ENCODE results near the gene CDC37L1. TPM values are rescaled to one million over a fixed set of nuclear protein-coding genes. Genes with fewer than 3 reads are reported as not detected.
"Not testable (repeated sequence)": the region's sequence is repeated elsewhere in the genome, so short reads cannot be mapped to it uniquely, and the experiment has no call there.

CDC37L1 gene
- total RNA-seq (2014; rRNA removed) = 19.1 and 19.4 TPM in 2 replicates
- 6.2 TPM for polyA plus RNA-seq (2012)

DNA sequence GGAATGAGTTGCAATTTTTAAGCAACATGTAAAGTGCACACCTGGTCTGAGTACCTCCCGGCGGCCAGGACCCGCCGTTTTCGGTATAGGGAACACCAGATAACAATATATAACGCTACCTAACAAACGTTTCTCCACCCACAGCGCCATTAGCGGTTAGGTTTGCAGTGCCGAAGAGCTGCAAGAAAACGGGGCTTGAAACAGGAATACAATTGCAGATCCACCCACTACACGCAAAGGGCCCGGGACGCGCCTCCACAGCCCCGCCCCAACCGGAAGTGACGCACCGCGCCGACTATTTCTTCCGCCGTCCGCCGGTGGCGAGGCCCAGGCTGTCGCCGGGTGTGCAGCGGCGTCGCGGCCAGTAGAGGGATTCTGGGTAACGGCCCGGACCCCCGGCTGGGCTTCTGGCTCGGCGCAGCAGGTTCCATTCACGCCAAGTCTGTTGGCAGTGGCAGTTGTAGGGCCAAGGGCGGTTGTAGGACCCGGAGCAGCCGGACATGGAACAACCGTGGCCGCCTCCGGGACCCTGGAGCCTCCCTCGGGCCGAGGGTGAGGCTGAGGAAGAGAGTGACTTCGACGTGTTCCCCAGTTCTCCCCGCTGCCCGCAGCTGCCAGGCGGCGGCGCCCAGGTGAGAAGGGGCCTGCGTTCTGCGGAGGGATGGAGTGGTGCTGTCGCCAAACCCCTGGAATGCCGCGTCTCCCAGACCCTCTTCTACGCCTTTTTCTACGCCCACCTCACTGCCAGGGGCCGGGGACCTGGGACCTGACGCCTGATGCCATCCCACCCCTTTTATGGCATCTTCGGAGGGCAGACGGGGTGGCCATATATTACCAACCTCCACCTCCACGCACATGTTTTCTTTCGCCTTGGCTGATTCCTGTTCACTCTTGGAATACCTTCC, at the start of gene CDC37L1:
CDC37L1 (plus strand) TSS at position 302 of the 905 bp plus-strand sequence; CDS start at position 501, 199 bp downstream.
- peak; percentile 93 for DNase-seq (ENCODE audit: low read depth)

DNA sequence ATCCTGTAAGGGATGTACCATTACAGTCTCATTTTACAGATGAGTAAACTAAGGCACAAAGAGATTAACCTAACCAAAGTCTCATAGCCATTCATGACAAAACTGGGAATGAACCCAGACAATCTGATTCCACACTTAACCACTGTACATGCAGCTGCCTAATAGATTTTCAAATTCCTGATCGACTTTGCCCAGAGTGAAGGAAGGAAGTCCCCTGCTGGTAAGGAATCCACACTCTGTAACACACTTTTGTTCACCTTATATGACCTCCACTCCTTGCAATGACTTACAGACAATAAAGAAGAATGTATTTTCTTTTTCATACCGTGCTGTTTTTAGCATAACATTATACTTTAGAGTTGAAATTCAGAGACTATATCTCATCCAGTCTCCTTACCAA, 48.5 kb upstream of the CDC37L1 start:
- DNase-seq (ENCODE audit: low read depth) = no peak

DNA sequence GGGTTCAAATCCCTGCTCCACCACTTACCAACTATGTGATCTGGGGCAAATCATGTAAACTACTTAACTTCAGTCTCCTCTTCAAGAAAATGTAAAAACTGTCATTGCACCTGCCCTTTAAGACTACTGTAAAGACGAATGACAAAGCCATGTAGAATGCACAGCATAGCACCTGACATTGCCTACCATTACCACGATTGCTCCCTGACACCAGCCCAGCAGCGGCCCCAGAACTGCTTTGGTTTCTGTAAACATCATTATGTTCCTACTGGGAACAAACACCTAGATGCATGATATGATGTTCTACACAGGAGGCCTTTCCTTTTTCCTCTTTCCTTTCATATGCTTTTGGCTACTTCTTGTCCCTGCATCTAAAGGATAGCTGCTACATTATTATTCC, 40.4 kb upstream of the CDC37L1 start:
- DNase-seq (ENCODE audit: low read depth) = no peak

DNA sequence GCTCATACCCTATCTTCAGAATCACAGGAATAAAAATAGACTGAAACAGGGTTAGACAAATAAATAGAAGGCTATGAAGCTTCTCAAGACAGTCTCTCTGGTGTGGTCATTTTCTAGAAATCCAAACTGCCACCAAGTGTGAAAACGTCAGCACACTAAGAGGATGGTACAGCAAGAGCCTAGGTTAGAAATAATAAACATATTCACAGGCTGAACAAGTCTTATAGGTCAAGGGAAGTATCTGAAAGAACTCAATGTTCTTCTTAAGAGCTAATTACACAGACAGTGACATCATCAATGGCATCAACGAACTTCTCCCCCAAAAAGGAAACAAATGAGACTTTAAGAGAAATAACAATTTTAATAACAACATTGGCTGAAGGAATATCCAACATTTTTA, 39.9 kb upstream of the CDC37L1 start:
- DNase-seq (ENCODE audit: low read depth) = no peak

DNA sequence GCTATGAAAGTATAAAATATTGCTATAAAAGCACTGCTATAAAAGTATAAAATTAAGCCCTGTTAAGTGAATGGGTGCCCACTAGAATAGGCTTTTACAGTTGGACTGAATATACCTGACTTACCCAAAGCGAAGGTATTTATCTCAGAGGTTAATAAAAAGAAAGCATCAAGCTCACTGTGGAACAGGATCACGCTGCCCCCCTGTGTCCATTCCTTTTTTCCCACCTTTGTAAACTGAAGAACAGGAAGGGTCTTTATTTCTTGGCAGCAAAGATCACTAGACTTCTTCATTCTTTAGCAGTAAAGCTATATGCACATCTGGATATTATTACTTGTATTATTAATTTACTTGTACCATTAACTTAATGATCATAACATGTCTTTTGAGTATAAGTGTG, 39.3 kb upstream of the CDC37L1 start:
- no peak for DNase-seq (ENCODE audit: low read depth)

DNA sequence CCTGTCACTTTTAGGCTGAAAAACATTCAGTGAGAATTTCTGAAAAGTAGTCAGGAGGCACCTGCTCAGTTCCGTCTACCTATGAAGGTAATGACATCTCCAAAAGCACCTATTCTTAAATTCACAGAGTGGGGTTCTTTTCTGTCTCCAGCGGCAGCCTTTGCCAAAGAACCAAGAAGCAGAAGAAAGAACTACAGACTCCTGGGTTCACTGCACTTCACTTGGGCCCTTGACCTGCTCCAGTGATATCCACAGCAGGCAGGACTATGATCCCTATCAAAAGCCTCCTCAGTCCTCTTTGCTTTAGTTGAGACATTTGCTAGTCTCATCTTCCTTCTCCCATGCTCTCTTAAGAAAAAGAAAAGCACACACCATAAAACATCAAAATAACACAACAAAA, 37.0 kb upstream of the CDC37L1 start:
- DNase-seq (ENCODE audit: low read depth) = no peak

DNA sequence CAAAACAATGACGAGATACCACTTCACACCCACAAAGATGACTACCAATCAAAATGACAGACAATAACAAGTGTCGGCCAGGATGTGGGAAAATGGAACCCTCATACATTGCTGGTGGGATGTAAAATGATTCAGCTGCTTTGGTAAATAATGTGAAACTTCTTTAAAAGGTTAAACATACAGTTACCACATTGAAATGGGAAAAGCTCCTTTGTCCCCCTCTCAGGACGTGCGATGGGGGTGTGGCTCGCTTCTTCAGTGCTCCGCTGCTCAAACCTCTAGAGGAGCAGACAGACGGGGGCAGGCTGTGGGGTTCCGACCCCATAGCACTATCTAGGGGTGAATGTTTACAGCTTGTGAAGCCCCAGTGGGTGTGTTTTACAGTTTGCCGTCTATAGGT, 25.3 kb upstream of the CDC37L1 start:
- peak; percentile 41 for DNase-seq (ENCODE audit: low read depth)

DNA sequence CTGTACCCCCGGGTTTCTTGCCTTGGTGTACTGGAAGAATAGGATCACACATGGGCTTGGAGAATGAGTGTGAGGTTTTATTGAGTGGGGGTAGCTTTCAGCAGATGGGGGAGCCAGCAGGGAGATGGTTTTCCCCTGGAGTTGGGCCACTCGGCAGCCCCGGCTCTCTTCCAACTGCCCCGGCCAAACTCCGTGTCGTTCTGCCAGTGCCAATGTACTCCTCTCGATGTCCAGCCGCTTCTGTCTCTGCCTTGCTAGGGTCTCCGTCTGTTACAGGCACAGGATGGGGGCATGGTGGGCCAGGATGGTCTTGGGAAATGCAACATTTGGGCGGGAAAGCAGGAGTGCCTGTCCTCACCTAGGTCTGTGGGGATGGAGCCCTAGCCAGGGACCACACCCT, 24.8 kb upstream of the CDC37L1 start:
- no peak for DNase-seq (ENCODE audit: low read depth)

DNA sequence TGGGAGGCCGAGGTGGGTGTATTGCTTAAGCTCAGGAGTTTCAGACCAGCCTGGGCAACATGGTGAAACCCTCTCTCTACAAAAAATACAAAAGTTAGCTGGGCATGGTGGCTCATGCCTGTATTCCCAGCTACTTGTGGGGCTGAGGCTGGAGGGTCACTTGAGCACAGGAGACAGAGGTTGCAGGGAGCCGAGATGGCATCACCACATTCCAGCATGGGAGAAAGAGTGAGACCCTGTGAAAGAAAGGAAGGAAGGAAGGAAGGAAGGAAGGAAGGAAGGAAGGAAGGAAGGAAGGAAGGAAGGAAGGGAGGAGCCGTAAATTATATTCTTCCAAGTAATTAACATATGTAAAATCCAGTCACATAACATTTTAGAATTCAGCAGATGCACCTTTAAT, 23.2 kb upstream of the CDC37L1 start:
- DNase-seq (ENCODE audit: low read depth) = not testable (repeated sequence)

DNA sequence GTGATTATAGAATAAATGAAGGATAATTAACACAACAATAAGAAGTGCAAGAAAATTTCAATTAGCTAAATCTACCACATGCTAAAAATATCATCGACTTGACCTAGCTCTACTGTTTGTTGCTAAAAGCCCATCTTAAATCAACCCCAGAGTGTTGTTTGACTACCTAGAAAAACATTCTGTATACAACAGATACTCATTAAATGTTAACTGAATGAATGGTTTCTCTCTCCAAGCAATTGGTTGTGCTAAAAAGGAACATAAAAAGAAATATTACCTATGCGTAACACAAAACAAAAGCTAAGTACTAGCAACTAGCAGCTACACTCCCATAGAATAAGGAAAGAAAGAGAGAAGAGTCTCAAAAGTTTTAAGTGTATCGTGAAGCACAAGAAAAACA, 22.7 kb upstream of the CDC37L1 start:
- no peak for DNase-seq (ENCODE audit: low read depth)

DNA sequence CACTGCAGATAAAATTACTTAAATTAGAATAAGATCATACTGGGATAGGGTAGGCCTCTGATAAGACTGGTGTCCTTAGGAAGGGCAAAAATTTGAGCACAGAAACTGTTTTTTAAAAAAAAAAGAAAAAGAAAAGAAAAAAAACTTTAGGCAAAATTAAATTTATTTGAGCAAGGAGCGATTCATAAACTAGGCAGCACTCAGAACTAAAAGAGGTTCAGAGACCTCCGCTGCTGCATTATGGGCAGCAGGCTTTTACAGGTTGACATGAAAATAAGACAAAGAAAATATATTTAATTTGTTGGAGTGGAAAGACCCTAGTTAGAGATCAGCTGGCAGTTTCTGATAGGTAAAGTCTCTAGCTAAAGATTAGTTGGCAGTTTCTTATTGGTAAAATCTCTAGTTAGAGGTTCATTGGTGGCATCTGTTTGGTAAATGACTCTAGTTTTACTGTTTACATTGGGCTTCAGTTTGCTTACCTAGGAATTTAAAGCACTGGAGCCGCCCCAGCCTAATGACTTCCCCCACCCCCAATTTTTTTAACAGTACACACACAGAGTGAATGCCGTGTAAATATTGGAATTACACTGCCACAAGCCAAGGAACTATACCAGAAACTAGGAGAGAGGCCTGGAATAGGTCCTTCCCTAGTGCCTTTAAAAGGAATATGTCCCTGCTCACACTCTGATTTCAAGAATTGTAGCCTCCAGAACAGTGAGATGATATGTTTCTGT, 21.8 kb upstream of the CDC37L1 start:
- DNase-seq (ENCODE audit: low read depth) = no peak

DNA sequence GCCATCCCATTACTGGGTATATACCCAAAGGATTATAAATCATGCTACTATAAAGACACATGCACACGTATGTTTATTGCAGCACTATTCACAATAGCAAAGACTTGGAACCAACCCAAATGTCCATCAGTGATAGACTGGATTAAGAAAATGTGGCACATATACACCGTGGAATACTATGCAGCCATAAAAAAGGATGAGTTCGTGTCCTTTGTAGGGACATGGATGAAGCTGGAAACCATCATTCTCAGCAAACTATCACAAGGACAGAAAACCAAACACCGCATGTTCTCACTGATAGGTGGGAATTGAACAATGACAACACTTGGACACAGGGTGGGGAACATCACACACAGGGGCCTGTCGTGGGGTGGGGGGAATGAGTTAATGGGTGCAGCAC, 18.7 kb upstream of the CDC37L1 start:
- not testable (repeated sequence) for DNase-seq (ENCODE audit: low read depth)

DNA sequence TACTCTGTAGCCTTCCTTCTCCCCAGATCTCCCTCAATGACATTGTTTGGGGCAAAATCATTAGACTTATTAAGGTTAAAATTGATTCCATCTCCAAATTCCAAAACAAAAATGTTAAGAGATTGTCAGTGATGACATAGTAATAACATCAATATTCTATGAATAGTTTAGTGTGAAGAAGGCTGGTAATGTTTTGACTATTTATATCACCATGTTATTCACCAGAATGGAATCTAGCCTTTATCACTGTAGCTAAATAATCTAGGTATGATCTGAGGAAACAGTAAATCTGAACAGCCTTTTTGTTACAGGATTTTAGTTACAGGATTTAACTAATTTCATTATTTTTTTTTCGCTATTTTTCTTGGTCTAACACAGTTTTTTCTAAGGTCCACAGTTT, 18.2 kb upstream of the CDC37L1 start:
- no peak for DNase-seq (ENCODE audit: low read depth)

DNA sequence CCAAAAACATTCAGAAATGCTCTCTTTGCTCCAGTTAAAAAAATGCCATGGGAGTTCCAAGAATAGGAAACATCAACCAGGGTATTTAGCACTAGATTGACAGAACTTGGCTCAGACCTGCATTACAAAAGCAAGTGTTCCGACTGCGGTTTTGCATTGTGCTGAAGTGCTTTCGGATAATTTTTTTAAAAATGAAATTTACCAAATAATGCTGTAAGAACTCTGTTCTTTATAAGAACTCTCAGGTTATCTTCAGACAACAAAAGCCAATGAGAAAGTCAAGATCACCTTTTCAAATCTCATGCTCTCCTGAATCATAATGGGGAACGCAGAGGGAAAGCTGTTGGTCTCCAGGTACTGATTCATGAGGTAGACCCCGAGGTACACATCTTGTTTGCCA, 17.8 kb upstream of the CDC37L1 start:
- DNase-seq (ENCODE audit: low read depth) = no peak

DNA sequence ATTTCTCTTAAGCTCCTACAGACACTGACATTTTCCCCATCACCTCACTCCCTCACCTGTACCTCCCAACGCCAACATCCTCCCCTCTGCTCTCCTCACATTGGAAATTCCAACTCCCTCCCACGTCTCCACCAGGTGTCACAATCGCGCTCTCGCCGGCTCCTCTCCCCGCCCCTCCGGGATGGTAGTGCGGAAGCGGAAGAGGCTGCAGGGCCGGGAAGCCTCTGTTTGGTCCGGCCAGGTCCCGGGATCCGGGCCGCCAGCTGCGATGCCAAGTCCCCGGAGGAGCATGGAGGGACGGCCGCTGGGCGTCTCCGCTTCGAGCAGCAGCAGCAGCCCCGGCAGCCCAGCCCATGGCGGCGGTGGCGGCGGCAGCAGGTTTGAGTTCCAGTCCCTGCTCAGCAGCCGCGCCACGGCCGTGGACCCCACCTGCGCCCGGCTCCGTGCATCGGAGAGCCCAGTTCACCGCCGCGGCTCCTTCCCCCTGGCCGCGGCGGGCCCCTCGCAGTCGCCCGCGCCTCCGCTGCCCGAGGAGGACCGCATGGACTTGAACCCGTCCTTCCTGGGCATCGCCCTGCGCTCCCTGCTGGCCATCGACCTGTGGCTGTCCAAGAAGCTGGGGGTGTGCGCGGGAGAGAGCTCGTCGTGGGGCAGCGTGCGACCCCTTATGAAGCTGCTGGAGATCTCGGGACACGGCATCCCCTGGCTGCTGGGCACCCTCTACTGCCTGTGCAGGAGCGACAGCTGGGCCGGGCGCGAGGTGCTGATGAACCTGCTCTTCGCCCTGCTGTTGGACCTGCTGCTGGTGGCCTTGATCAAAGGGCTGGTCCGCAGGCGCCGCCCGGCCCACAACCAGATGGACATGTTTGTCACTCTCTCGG, 17.0 kb upstream of the CDC37L1 start, which contains the start of gene PLPP6:
PLPP6 (plus strand) TSS at position 187 of the 881 bp plus-strand sequence; CDS start at position 269, 82 bp downstream.
- peak; percentile 76 for DNase-seq (ENCODE audit: low read depth)

DNA sequence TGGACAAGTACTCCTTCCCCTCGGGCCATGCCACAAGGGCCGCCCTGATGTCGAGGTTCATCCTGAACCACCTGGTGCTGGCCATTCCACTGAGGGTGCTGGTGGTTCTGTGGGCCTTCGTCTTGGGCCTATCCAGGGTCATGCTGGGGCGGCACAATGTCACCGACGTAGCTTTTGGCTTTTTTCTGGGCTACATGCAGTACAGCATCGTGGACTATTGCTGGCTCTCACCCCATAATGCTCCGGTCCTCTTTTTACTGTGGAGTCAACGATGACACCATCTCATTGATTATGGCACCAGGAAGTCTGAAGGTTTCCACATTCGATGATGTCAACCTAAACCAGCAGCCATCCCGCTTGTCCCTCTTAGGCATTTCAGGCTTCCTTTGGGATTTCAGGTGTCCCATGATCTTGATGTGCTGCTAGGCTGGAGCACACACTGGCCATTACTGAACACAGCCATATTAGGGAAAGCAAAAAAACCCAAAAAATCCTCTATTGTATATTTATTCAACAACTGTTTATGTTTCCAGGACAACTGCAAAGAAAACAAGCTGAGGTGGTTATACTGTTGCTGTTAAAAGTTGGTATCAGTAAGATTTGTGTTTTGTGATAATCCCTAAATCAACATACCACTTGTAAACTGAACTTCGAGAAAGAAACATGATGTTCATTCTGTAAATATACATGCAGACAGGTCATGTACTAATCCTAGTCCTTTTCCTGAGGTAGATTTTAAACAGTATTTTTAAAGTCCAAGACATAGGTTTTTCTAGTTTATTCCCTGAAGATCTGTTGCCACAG, 16.2 kb upstream of the CDC37L1 start:
- DNase-seq (ENCODE audit: low read depth) = no peak

DNA sequence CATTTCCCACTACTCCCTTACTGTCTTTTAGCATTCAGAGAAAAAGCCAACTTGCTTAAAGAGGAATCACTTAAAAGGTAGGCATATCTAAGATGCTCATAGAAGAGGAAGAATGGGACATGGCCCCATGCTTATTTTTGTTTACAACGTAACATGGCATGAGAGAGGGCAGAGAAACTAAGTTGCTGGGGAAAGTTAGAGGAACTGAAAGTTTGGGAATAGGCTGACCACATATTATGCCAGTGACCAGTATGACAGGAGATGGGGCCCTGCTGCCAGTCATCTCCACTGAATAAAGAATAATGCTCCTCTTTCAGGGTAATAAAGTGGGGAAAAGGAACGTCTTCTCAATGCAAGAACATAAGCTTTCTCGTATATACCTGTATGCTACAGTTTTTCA, 15.4 kb upstream of the CDC37L1 start:
- no peak for DNase-seq (ENCODE audit: low read depth)

DNA sequence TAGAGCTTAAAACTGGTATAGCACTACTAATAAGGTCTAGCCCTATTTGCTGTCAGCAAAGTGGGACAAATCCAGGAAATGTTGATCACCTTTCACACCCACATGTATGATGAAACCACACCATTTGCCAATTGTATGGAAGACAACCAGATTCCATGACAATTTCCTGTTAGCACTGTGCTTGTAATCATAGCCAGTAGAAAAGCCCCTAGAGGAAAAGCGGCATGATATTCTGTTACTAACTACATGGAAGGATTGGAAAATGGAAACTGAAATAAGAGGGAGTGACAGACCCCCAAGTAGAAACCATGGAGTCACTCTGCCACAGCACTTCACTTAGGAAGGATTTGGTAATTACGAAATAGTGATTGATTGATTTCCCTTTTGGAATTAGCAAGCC, 14.0 kb upstream of the CDC37L1 start:
- DNase-seq (ENCODE audit: low read depth) = no peak

DNA sequence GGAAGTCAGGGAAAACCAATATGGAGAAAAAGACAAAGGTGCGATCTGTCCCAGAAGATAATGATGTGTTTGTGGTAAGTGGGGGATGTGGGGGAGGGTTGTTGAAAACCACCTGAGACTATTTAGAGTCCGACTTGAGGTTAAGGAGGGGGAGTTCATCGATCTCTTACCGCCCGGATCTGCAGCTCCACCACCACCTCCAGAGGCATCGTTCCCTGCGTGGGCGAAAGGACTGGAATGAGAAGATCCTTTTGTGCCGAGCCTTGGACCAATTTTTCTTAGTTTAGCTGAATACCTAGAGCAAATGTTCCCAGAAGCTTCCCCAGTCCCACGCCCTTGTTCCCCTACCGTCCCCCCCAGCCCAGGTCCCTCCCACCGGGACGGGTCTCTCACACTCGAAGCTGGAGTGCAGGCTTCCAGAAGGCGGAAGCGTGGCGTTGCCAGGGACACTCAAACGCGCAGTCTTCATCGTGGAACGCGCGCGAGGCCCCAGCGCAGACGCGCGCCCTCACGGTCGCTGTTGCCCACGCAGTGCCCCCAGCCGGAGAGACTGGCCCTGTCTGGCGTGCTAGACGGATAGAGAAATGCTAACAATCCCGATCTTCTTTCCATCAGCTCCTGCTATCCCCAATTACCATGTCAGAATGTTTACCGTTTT, 13.2 kb upstream of the CDC37L1 start, which contains the start of gene SPATA6L:
SPATA6L (minus strand) TSS at position 439 of the 658 bp plus-strand sequence; CDS start at position 209, 230 bp downstream.
- DNase-seq (ENCODE audit: low read depth) = peak; percentile 49

DNA sequence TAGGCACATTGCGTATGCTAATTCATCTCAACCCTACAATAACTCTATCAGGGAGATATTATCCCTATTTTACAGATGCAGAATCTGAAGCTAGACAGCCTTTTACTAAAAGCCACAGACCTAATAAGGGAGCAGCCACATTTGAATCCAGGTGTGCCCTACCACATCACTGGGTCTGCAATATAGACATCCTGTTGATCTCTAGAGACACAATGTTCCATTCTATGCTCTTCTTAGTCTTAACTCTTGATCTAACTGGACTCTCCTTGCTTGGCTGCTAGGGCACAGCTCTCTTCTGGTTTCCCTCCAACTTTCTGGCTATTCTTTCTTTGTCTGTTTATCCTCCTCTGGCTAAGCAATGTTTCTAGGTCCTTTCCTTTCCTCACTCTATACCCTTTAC, 11.7 kb upstream of the CDC37L1 start:
- no peak for DNase-seq (ENCODE audit: low read depth)

Measured in LHCN-M2 (cell line).